Smooth muscle cell (in vitro differentiated cells): Measurements from ENCODE around the gene CHD5. TPM values are rescaled to one million over a fixed set of nuclear protein-coding genes. Genes with fewer than 3 reads are reported as not detected.

Source experiments
- DNase-seq: peaks from one replicate; lab custom pipeline; 2025; ENCODE audit not compliant: unreplicated experiment; lab: John Stamatoyannopoulos, UW
- H2AFZ ChIP-seq: fragments of 200-600 bp; sonication (generic); 2 replicates; pipeline ENCODE4 v1.6.0; 2016; ENCODE audit warnings: antibody characterized with exemption, low read depth, mild to moderate bottlenecking
- H3F3A ChIP-seq: fragments of 200-600 bp; sonication (generic); 2 replicates; pipeline ENCODE4 v1.6.0; 2017; ENCODE audit warnings: antibody characterized with exemption, low read depth
- H3K27ac ChIP-seq: fragments of 200-600 bp; sonication (generic); 2 replicates; pipeline ENCODE4 v1.5.1; 2016; ENCODE audit warnings: low read depth, mild to moderate bottlenecking
- H3K27me3 ChIP-seq: fragments of 200-600 bp; sonication (generic); 2 replicates; pipeline ENCODE4 v1.6.1; 2016; ENCODE audit warnings: low read depth, mild to moderate bottlenecking
- H3K36me3 ChIP-seq: fragments of 200-600 bp; sonication (generic); 2 replicates; pipeline ENCODE4 v1.5.1; 2016; ENCODE audit warnings: low read depth
- H3K4me1 ChIP-seq: fragments of 200-600 bp; sonication (generic); 2 replicates; pipeline ENCODE4 v1.5.1; 2016; ENCODE audit warnings: low read depth
- H3K4me2 ChIP-seq: fragments of 200-600 bp; sonication (generic); 2 replicates; pipeline ENCODE4 v1.6.0; 2016; ENCODE audit warnings: mild to moderate bottlenecking
- H3K4me3 ChIP-seq: fragments of 200-600 bp; sonication (generic); 2 replicates; pipeline ENCODE4 v1.5.1; 2016; ENCODE audit warnings: mild to moderate bottlenecking
- H3K79me2 ChIP-seq: fragments of 200-600 bp; sonication (generic); 2 replicates; pipeline ENCODE4 v1.6.0; 2016; ENCODE audit warnings: low read depth, mild to moderate bottlenecking
- H3K9ac ChIP-seq: fragments of 200-600 bp; sonication (generic); 2 replicates; pipeline ENCODE4 v1.6.0; 2016; ENCODE audit warnings: low read depth
- H3K9me3 ChIP-seq: fragments of 200-600 bp; sonication (generic); replicated peaks from 2 replicates; pipeline ENCODE4 v1.5.1; 2016; ENCODE audit warnings: low read depth
- H4K20me1 ChIP-seq: fragments of 200-600 bp; sonication (generic); 2 replicates; pipeline ENCODE4 v1.6.0; 2016; ENCODE audit warnings: low read depth
- CTCF ChIP-seq: fragments of 200-600 bp; sonication (generic); IDR thresholded peaks from 2 replicates; pipeline ENCODE4 v1.5.1; 2017; ENCODE audit warnings: borderline replicate concordance, mild to moderate bottlenecking, antibody characterized with exemption; ENCODE audit not compliant: insufficient read depth, poor library complexity, severe bottlenecking
- WGBS: methylation state at CpG from one replicate; pipeline ENCODE4 v1.1.7; 2016; ENCODE audit warnings: low lambda C conversion rate; 5-methylcytosine and 5-hydroxymethylcytosine counted together
- polyA plus RNA-seq: library from polyadenylated mRNA; unstranded; fragments of >200 nt; fragmentation: Nextera tagmentation; extraction: Ambion mirVana; gene quantifications from 2 replicates; pipeline ENCODE4 v1.2.1, GENCODE V29; 2016
- total RNA-seq: library from RNA; depleted of rRNA; stranded (reverse); fragments of >200 nt; gene quantifications from 2 replicates; pipeline ENCODE4 v1.2.3, GENCODE V29; 2014

The CHD5 gene
- total and polyA plus RNA-seq, 2 experiments from 2014 or later = 0.40 TPM; not detected in 1

GRCh38 chr1:6210591-6211355, 30.7 kb upstream of the CHD5 start:
- Histone ChIP-seq H3K79me2 (no peaks in the 10 kb centered on the region), H3K4me1 (peaks cover 18% of the 10 kb centered on the region), H3K27ac (no peak overlapping the region), H3F3A (no peaks in the 10 kb centered on the region), H3K27me3 (peaks cover 3% of the 10 kb centered on the region), H2AFZ (no peak overlapping the region), H3K4me2 (no peak overlapping the region), H3K9ac (no peak overlapping the region), H3K4me3 (no peak overlapping the region), H3K36me3 (no peaks in the 10 kb centered on the region), H4K20me1 (no peaks in the 10 kb centered on the region), H3K9me3 (no peaks in the 10 kb centered on the region)
- TF ChIP-seq CTCF = no peak
- 95% methylated on average over 28 of the region's 29 CpGs for WGBS
- DNase-seq = no peak

- DNase-seq = no peak
- WGBS = 86% methylated on average over 17 of the region's 17 CpGs
- no peak overlapping the region for H2AFZ ChIP-seq
- H3K9me3 ChIP-seq = no peaks in the 10 kb centered on the region
- no peaks in the 10 kb centered on the region for H3K36me3 ChIP-seq
- TF ChIP-seq CTCF = no peak
- H4K20me1 ChIP-seq = no peaks in the 10 kb centered on the region
- peaks cover 3% of the 10 kb centered on the region for H3K27me3 ChIP-seq
- no peak overlapping the region for H3K27ac ChIP-seq
- H3K4me3 ChIP-seq = peak overlapping the region; percentile 54
- H3K79me2 ChIP-seq = no peaks in the 10 kb centered on the region
- H3K4me1 ChIP-seq = peaks cover 20% of the 10 kb centered on the region
- H3F3A ChIP-seq = no peaks in the 10 kb centered on the region
- H3K9ac ChIP-seq = no peak overlapping the region
- H3K4me2 ChIP-seq = peak overlapping the region; percentile 94
These were observed 29.8 kb upstream of the CHD5 start for GRCh38 chr1:6209661-6210580.

GRCh38 chr1:6208723-6209660, 28.9 kb upstream of the CHD5 start:
- Histone ChIP-seq H3K4me3 (peak overlapping the region; percentile 54), H3K4me2 (peak overlapping the region; percentile 94), H3K9me3 (no peaks in the 10 kb centered on the region), H3K4me1 (peaks cover 20% of the 10 kb centered on the region), H3K9ac (no peak overlapping the region), H3K27ac (no peak overlapping the region), H4K20me1 (no peaks in the 10 kb centered on the region), H3K27me3 (peaks cover 3% of the 10 kb centered on the region), H3F3A (no peaks in the 10 kb centered on the region), H3K79me2 (no peaks in the 10 kb centered on the region), H3K36me3 (no peaks in the 10 kb centered on the region), H2AFZ (peak overlapping the region; percentile 81)
- peak; percentile 41 for TF ChIP-seq CTCF
- no peak for DNase-seq
- WGBS = 4% methylated on average over 79 of the region's 99 CpGs
